Neural cell (in vitro differentiated cells): ENCODE results near the gene SLC17A5.

Experiments used
- CTCF ChIP-seq: fragments of 450-650 bp; IDR thresholded peaks from 2 replicates; pipeline ENCODE4 v1.5.1; 2014; ENCODE audit warnings: antibody characterized with exemption, mild to moderate bottlenecking, moderate library complexity; ENCODE audit not compliant: poor library complexity, severe bottlenecking
- EZH2 ChIP-seq: fragments of 200-600, 300-800 bp; shearing (Covaris generic), sonication (generic); IDR thresholded peaks from 2 replicates; pipeline ENCODE4 v1.6.1; 2014; ENCODE audit warnings: antibody characterized with exemption, low read length, borderline replicate concordance, mild to moderate bottlenecking; ENCODE audit not compliant: insufficient read depth, poor library complexity, severe bottlenecking
- RAD21 ChIP-seq: fragments of 450-650 bp; conservative IDR thresholded peaks from 2 replicates; pipeline ENCODE4 v1.6.1; 2014; ENCODE audit warnings: antibody characterized with exemption, mild to moderate bottlenecking, moderate library complexity

GRCh38 chr6:73608761-73609160, 45.0 kb downstream of the SLC17A5 start:
- TF ChIP-seq CTCF (no peak), EZH2 (no peak), RAD21 (no peak)
